ENCODE measurements around the gene ARL14EPL.

The ARL14EPL gene

GRCh38 chr5:116075191-116075831 lies 43.0 kb downstream of the ARL14EPL start:
- no peak overlapping the region for H3K4me3 ChIP-seq (replicated peaks; ENCODE audit: insufficient read depth, low read length)
- no peak overlapping the region for H3K27ac ChIP-seq (replicated peaks)
- H3K27me3 ChIP-seq (ENCODE audit: insufficient read depth, poor library complexity, severe bottlenecking) = no peaks in the 10 kb centered on the region
- DNase-seq (ENCODE audit: low read depth in 1 of 2, low spot score in 1 of 2) = no peak
- TF ChIP-seq, protein P1, sequence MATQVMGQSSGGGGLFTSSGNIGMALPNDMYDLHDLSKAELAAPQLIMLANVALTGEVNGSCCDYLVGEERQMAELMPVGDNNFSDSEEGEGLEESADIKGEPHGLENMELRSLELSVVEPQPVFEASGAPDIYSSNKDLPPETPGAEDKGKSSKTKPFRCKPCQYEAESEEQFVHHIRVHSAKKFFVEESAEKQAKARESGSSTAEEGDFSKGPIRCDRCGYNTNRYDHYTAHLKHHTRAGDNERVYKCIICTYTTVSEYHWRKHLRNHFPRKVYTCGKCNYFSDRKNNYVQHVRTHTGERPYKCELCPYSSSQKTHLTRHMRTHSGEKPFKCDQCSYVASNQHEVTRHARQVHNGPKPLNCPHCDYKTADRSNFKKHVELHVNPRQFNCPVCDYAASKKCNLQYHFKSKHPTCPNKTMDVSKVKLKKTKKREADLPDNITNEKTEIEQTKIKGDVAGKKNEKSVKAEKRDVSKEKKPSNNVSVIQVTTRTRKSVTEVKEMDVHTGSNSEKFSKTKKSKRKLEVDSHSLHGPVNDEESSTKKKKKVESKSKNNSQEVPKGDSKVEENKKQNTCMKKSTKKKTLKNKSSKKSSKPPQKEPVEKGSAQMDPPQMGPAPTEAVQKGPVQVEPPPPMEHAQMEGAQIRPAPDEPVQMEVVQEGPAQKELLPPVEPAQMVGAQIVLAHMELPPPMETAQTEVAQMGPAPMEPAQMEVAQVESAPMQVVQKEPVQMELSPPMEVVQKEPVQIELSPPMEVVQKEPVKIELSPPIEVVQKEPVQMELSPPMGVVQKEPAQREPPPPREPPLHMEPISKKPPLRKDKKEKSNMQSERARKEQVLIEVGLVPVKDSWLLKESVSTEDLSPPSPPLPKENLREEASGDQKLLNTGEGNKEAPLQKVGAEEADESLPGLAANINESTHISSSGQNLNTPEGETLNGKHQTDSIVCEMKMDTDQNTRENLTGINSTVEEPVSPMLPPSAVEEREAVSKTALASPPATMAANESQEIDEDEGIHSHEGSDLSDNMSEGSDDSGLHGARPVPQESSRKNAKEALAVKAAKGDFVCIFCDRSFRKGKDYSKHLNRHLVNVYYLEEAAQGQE (IDR thresholded peaks at IDR 0.05; ENCODE audit: insufficient replicate concordance, low read depth) = no peak
- TF ChIP-seq POLR2AphosphoS5 (IDR thresholded peaks at IDR 0.05; ENCODE audit: low read depth) = no peak
- TF ChIP-seq GABPA (IDR thresholded peaks at IDR 0.05; ENCODE audit: low read depth) = no peak
- TF ChIP-seq SPI1 (IDR thresholded peaks at IDR 0.05; ENCODE audit: borderline replicate concordance, low read depth) = no peak
- TF ChIP-seq CTCF (IDR thresholded peaks at IDR 0.05; ENCODE audit: insufficient read depth, low read length) = no peak

GRCh38 chr5:116076496-116076895 lies 44.2 kb downstream of the ARL14EPL start:
- DNase-seq (ENCODE audit: low read depth in 1 of 2, low spot score in 1 of 2) = peak in 1 of 2 experiments; percentile 17
- Histone ChIP-seq H3K4me3 (replicated peaks; ENCODE audit: insufficient read depth, low read length) (no peak overlapping the region), H3K27ac (replicated peaks) (no peak overlapping the region), H3K27me3 (ENCODE audit: insufficient read depth, poor library complexity, severe bottlenecking) (no peaks in the 10 kb centered on the region)
- TF ChIP-seq, protein P1 (IDR thresholded peaks at IDR 0.05; ENCODE audit: insufficient replicate concordance, low read depth) = no peak
- TF ChIP-seq SPI1 (IDR thresholded peaks at IDR 0.05; ENCODE audit: borderline replicate concordance, low read depth) (no peak), POLR2AphosphoS5 (IDR thresholded peaks at IDR 0.05; ENCODE audit: low read depth) (no peak), CTCF (IDR thresholded peaks at IDR 0.05; ENCODE audit: insufficient read depth, low read length) (no peak), GABPA (IDR thresholded peaks at IDR 0.05; ENCODE audit: low read depth) (no peak)

GRCh38 chr5:116078199-116078598 lies 45.9 kb downstream of the ARL14EPL start:
- TF ChIP-seq, protein P1 (IDR thresholded peaks at IDR 0.05; ENCODE audit: insufficient replicate concordance, low read depth) = no peak
- TF ChIP-seq GABPA (IDR thresholded peaks at IDR 0.05; ENCODE audit: low read depth) (no peak), POLR2AphosphoS5 (IDR thresholded peaks at IDR 0.05; ENCODE audit: low read depth) (no peak), CTCF (IDR thresholded peaks at IDR 0.05; ENCODE audit: insufficient read depth, low read length) (no peak), SPI1 (IDR thresholded peaks at IDR 0.05; ENCODE audit: borderline replicate concordance, low read depth) (no peak)
- no peak for DNase-seq (ENCODE audit: low read depth in 1 of 2, low spot score in 1 of 2)
- Histone ChIP-seq H3K27ac (replicated peaks) (no peak overlapping the region), H3K27me3 (ENCODE audit: insufficient read depth, poor library complexity, severe bottlenecking) (no peaks in the 10 kb centered on the region), H3K4me3 (replicated peaks; ENCODE audit: insufficient read depth, low read length) (no peak overlapping the region)

All from HL-60 (cell line).